CD4-positive, alpha-beta memory T cell (primary cell): Measurements from ENCODE around the gene STAB1. TPM values are rescaled to one million over a fixed set of nuclear protein-coding genes. Genes with fewer than 3 reads are reported as not detected.
A peak's percentile ranks its signal among the peaks of the same experiment; 100 is the strongest.

ENCODE experiments used
- CTCF ChIA-PET: fragments of 350-600 bp; sonication (Branson Sonifier 250); formaldehyde crosslinking; loops from one replicate; lab custom pipeline; 2021; ENCODE audit warnings: inconsistent platforms; ENCODE audit not compliant: partially characterized antibody; lab: Charles Lee
- POLR2A ChIA-PET: fragments of 350-600 bp; sonication (Branson Sonifier 250); formaldehyde crosslinking; loops from one replicate; lab custom pipeline; 2021; ENCODE audit not compliant: partially characterized antibody; lab: Charles Lee
- DNase-seq, 5 donors: peaks; one replicate each; pipeline versions ENCODE4 v3.0.0 to v3.0.0-alpha.2; 2020 to 2022; ENCODE audit warnings: mixed read lengths in 1 of 5
- H3K27ac ChIP-seq: one replicate; pipeline ENCODE4 v1.7.0; 2013; ENCODE audit warnings: low read depth, low read length
- H3K27me3 ChIP-seq: 2 replicates; pipeline ENCODE4 v1.7.0; 2013; ENCODE audit warnings: mild to moderate bottlenecking, low read length, moderate library complexity; ENCODE audit not compliant: insufficient read depth
- H3K36me3 ChIP-seq: 2 replicates; pipeline ENCODE4 v1.7.0; 2013; ENCODE audit warnings: mild to moderate bottlenecking, low read length, moderate library complexity; ENCODE audit not compliant: insufficient read depth
- H3K4me1 ChIP-seq: 2 replicates; pipeline ENCODE4 v1.7.0; 2013; ENCODE audit warnings: mild to moderate bottlenecking, low read length, moderate library complexity; ENCODE audit not compliant: insufficient read depth
- H3K4me3 ChIP-seq, 2 donors: one replicate each; pipeline ENCODE4 v1.7.0; 2013; ENCODE audit warnings: low read length in 2 of 2, mild to moderate bottlenecking in 1 of 2
- H3K9me3 ChIP-seq, 2 donors: one replicate each; pipeline ENCODE4 v1.7.0; 2013; ENCODE audit warnings: low read length in 2 of 2, control low read depth in 1 of 2; ENCODE audit not compliant: control insufficient read depth in 1 of 2
- H3K27ac Mint-ChIP-seq, 7 donors: one replicate each; pipeline ENCODE4 v1.8.0; 2020 to 2021; ENCODE audit warnings: mixed read lengths in 7 of 7, mild to moderate bottlenecking in 6 of 7, inconsistent platforms in 3 of 7, moderate library complexity in 3 of 7
- H3K27me3 Mint-ChIP-seq, 2 donors: one replicate each; pipeline ENCODE4 v1.8.0; 2020 to 2021; ENCODE audit warnings: mixed read lengths in 2 of 2
- H3K36me3 Mint-ChIP-seq, 2 donors: one replicate each; pipeline ENCODE4 v1.8.0; 2020 to 2021; ENCODE audit warnings: mixed read lengths in 2 of 2, inconsistent platforms in 1 of 2, mild to moderate bottlenecking in 1 of 2
- H3K4me1 Mint-ChIP-seq, 4 donors: one replicate each; pipeline ENCODE4 v1.8.0; 2020 to 2021; ENCODE audit warnings: mixed read lengths in 4 of 4, mild to moderate bottlenecking in 1 of 4
- H3K4me3 Mint-ChIP-seq, 8 donors: one replicate each; pipeline ENCODE4 v1.8.0; 2020 to 2021; ENCODE audit warnings: mixed read lengths in 8 of 8, mild to moderate bottlenecking in 7 of 8, moderate library complexity in 6 of 8, inconsistent platforms in 3 of 8
- H3K9me3 Mint-ChIP-seq, 8 donors: one replicate each; pipeline ENCODE4 v1.8.0; 2020 to 2021; ENCODE audit warnings: mixed read lengths in 8 of 8, mild to moderate bottlenecking in 5 of 8, inconsistent platforms in 3 of 8, moderate library complexity in 1 of 8
- intact Hi-C: fragments of 100-400 bp; cut with micrococcal nuclease; formaldehyde crosslinking; loops from one replicate; pipeline ENCODE4 v1.15.1; 2023
- polyA plus RNA-seq, 2 donors: library from polyadenylated mRNA; unstranded; fragments of 300-500 nt; fragmentation: Illumina TruSeq; gene quantifications; one replicate each; pipeline ENCODE4 v1.2.3, GENCODE V29; 2021
- total RNA-seq, 2 experiments: library from RNA; stranded (reverse); gene quantifications; one replicate each; pipeline ENCODE4 v1.2.3, GENCODE V29; 2021

Gene STAB1
- total and polyA plus RNA-seq, 4 experiments from 2014 or later, result 11.3 to 13.9 TPM; not detected in 2

DNA sequence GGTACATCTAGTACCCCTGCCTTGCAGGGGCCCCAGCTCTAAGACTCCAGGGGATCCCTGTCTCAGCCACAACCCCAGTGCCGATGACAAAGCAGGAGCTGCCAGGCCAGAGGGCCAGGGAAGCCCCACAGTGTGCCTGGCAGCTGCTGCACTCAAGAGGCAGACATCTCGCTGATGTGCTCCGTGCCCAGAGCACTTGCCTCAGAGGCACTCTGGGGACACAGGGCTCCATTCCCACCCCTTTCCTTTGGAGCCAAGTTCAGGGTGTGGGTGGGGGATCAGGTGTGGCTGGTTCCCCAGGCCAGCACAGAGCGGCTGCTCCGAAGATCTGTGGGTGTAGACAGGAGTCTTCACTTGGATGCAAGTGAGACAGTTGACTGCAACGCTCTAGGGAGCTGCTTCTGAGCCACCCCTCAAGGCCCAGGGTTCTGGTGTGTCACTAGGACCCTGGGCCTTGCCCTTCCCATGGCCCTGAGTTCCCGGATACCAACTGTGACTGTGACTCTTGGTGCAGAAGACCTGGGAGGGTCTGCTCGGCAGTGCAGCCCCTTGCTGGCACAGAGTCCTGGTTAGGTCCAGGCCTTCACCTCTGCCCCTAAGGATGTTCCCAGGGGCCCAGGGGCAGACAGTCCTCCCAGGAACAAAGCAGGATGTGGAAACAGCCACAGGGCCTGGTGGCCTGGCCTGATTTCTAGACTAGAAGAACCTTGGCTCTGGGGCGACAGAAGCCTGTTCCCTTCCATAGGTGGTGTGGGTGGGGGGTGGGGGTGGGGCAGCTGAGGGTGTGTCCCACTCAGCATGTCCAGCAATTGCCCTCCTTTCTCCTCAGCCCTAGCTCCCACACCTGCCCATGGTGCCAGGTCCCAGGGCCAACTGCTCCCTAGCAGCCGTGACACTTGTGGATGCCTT, 36.0 kb downstream of the STAB1 start:
- DNase-seq, result no peak
- H3K4me3 ChIP-seq, result no peak overlapping the region
- H3K36me3 Mint-ChIP-seq, result no peaks in the 10 kb centered on the region
- no peaks in the 10 kb centered on the region for H3K9me3 Mint-ChIP-seq
- intact Hi-C loops, result no loop called here
- H3K36me3 ChIP-seq, result no peaks in the 10 kb centered on the region
- peaks cover 13% of the 10 kb centered on the region for H3K4me1 ChIP-seq
- H3K9me3 ChIP-seq, result no peaks in the 10 kb centered on the region
- peaks cover 5 to 19% (median 13%) of the 10 kb centered on the region in 4 donors for H3K4me1 Mint-ChIP-seq
- POLR2A ChIA-PET, result no interaction called here
- CTCF ChIA-PET, result no interaction called here
- H3K27ac Mint-ChIP-seq, result no peak overlapping the region
- H3K27me3 ChIP-seq, result no peaks in the 10 kb centered on the region
- H3K27ac ChIP-seq, result no peak overlapping the region
- no peaks in the 10 kb centered on the region for H3K27me3 Mint-ChIP-seq
- H3K4me3 Mint-ChIP-seq, result peak overlapping the region in 1 of 8 donors; percentile 45

DNA sequence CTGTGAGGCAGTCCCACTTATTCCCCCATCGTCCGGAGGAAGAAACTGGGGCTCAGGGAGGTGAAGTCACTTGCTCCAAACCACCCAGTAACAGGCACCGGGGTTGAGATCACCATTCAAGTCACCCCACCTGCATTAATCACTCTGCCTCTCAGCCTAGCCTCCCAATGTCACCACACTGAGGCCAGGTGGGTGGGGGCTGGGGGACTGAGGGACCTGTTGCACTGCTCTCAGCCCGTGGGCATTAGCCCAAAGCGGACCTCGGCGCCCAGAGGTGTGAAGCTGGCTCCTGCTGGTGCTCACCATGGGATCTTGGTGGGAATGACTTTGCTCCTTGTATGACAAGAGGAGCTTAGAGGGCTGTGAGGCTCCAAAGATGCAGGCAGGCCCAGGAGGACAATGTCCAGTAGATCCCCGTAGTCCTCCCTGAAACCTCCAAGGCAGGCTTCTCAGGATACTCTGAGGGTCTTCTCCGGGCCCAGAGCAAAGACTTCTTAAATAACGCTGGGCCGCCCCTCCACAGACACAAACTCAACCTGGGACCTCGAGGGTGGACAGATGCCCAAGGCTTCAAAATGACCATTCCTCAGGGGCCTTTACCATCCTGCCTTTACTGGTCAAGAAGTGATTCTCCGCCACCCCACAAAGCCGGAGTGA, 36.9 kb downstream of the STAB1 start:
- Histone ChIP-seq H3K4me1 (peaks cover 14% of the 10 kb centered on the region), H3K9me3 (no peaks in the 10 kb centered on the region), H3K4me3 (no peak overlapping the region), H3K27me3 (no peaks in the 10 kb centered on the region), H3K27ac (no peak overlapping the region), H3K36me3 (no peaks in the 10 kb centered on the region)
- no peak for DNase-seq
- CTCF ChIA-PET, result no interaction called here
- peaks cover 0 to 3% (median 0%) of the 10 kb centered on the region in 8 donors for H3K9me3 Mint-ChIP-seq
- peaks cover 0 to 3% of the 10 kb centered on the region in 2 donors for H3K36me3 Mint-ChIP-seq
- intact Hi-C loops, result loop anchor here (1.0 kb wide), 1 partner anchor 77 kb away; the partner anchor contains the start of gene NISCH
- H3K4me3 Mint-ChIP-seq, result peak overlapping the region in 4 of 8 donors; percentile 13 to 78 (median 59)
- POLR2A ChIA-PET, result no interaction called here
- H3K27me3 Mint-ChIP-seq, result no peaks in the 10 kb centered on the region
- H3K27ac Mint-ChIP-seq, result peak overlapping the region in 3 of 7 donors; percentile 35 to 70 (median 58)
- peaks cover 5 to 27% (median 18%) of the 10 kb centered on the region in 4 donors for H3K4me1 Mint-ChIP-seq

- no peaks in the 10 kb centered on the region for H3K36me3 ChIP-seq
- peaks cover 0 to 3% (median 0%) of the 10 kb centered on the region in 8 donors for H3K9me3 Mint-ChIP-seq
- CTCF ChIA-PET, result no interaction called here
- DNase-seq, result peak; percentile 9 to 73 (median 28)
- no peaks in the 10 kb centered on the region for H3K27me3 Mint-ChIP-seq
- H3K4me3 ChIP-seq, result no peak overlapping the region
- H3K4me1 Mint-ChIP-seq, result peaks cover 7 to 32% (median 22%) of the 10 kb centered on the region in 4 donors
- H3K4me1 ChIP-seq, result peaks cover 19% of the 10 kb centered on the region
- POLR2A ChIA-PET, result no interaction called here
- H3K36me3 Mint-ChIP-seq, result peaks cover 0 to 3% of the 10 kb centered on the region in 2 donors
- H3K4me3 Mint-ChIP-seq, result peak overlapping the region; percentile 50 to 79 (median 64)
- H3K9me3 ChIP-seq, result no peaks in the 10 kb centered on the region
- intact Hi-C loops, result loop anchor here (1.0 kb wide), 1 partner anchor 77 kb away; the partner anchor contains the start of gene NISCH
- H3K27me3 ChIP-seq, result no peaks in the 10 kb centered on the region
- peak overlapping the region in 4 of 7 donors; percentile 35 to 70 (median 61) for H3K27ac Mint-ChIP-seq
- peak overlapping the region; percentile 14 for H3K27ac ChIP-seq
Observed at GRCh38 chr3:52532517-52532837, 37.3 kb downstream of the STAB1 start.

DNA sequence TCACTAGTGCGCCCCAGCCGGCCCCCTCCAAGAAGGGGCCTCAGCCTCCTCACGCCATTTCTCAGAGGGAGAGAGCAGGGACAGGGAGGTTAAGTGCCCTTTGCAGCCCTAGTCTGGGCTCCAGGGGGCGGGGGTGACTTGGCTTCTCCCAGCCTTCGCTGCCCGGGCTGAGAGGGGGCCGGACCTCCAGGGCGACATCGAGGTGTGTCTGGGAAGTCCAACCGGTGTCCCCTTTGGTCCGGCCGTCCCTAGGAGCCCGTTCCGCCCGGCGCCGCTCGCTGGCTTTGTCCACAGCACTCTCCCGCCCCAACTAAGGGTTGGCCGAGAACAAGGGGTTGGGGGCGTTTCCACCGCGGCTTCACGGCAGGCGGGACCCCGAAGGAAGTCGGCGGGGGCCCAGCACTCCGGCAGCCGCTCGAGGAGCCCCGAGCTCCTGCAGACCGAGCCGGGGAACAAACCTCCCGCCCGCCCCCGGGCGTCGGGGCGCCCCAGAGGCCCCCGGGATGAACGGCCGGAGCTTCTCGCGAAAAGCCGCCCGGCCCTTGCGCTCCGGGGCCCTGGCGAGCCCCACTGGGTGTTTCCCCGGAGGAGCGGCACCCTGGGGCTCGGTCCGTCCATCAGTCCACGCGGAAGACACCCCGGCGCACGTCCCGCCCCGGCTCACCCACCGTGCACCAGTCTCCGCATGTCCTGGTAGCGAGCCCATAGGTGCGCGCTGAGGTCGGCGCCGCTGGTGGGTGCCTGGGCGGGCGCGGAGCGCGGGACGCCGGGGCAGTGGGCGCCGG, 37.9 kb downstream of the STAB1 start:
- no peaks in the 10 kb centered on the region for H3K27me3 Mint-ChIP-seq
- H3K27ac Mint-ChIP-seq, result peak overlapping the region in 2 of 7 donors; percentile 58 to 64
- intact Hi-C loops, result loop anchor here (1.0 kb wide), 1 partner anchor 78 kb away; the partner anchor contains the start of gene NISCH
- H3K36me3 Mint-ChIP-seq, result peaks cover 0 to 3% of the 10 kb centered on the region in 2 donors
- ChIA-PET CTCF (no interaction called here), POLR2A (no interaction called here)
- DNase-seq, result peak in 3 of 5 donors; percentile 25 to 36 (median 32)
- peaks cover 13 to 37% (median 27%) of the 10 kb centered on the region in 4 donors for H3K4me1 Mint-ChIP-seq
- peak overlapping the region; percentile 51 to 79 (median 64) for H3K4me3 Mint-ChIP-seq
- Histone ChIP-seq H3K4me3 (peak overlapping the region in 1 of 2 donors; percentile 49), H3K9me3 (no peaks in the 10 kb centered on the region), H3K27me3 (no peaks in the 10 kb centered on the region), H3K27ac (peak overlapping the region; percentile 14), H3K4me1 (peaks cover 24% of the 10 kb centered on the region), H3K36me3 (no peaks in the 10 kb centered on the region)
- peaks cover 0 to 3% (median 0%) of the 10 kb centered on the region in 8 donors for H3K9me3 Mint-ChIP-seq

DNA sequence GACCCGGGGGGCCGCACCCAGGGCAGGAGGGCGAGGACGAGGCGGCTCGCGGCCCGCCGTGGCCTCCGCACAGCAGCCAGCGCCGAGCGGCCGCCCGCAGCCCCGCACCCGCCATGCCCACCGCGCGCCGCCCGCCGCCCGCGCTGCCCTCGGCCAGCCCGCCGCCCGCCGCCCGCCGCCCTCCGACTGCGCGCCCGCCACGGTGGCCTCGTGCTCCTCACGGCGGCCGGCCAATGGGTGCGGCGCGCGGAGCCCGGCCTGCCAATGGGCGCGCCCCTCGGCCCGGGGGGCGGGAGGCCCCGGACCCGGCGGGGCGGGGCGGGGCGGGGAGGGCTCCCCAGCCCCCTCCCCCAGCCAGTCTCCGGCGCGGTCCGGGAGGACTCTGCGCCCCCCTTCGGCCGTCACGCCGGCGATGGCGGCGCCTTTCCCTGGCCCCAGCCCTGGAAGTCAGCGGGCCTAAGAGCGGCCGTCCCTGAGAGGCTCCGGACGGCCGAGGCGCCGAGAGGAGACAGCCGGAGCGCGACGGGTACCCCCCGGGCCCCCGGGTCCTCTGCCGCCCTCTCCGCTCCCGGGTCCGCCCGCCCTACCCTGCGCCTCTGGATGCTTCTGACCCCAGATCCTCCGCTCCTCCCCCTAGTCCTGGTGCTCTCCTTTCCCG, 38.6 kb downstream of the STAB1 start, which contains the start of gene NT5DC2:
Gene NT5DC2 (minus strand): TSS at position 235 of the 658 bp plus-strand sequence. CDS start 120 bp downstream, at position 115.
- H3K9me3 ChIP-seq, result no peaks in the 10 kb centered on the region
- Mint-ChIP-seq H3K36me3 (peaks cover under 1 to 4% of the 10 kb centered on the region in 2 donors), H3K27me3 (no peaks in the 10 kb centered on the region), H3K27ac (peak within 1 kb of the TSS in 4 of 7 donors; percentile 64 to 94 (median 74)), H3K4me3 (peak within 1 kb of the TSS; percentile 66 to 98 (median 78)), H3K9me3 (peaks cover 0 to 3% (median 0%) of the 10 kb centered on the region in 8 donors), H3K4me1 (peaks cover 17 to 44% (median 33%) of the 10 kb centered on the region in 4 donors)
- peak within 1 kb of the TSS; percentile 14 for H3K27ac ChIP-seq
- POLR2A ChIA-PET, result no interaction called here
- CTCF ChIA-PET, result no interaction called here
- intact Hi-C loops, result no loop called here
- H3K36me3 ChIP-seq, result no peaks in the 10 kb centered on the region
- H3K4me1 ChIP-seq, result peaks cover 31% of the 10 kb centered on the region
- peak within 1 kb of the TSS in 1 of 2 donors; percentile 49 for H3K4me3 ChIP-seq
- no peaks in the 10 kb centered on the region for H3K27me3 ChIP-seq
- peak in 4 of 5 donors; percentile 47 to 61 (median 54) for DNase-seq
